Karpas-422 (cell line): ENCODE data around the gene TTC21A. TPM values are rescaled to one million over a fixed set of nuclear protein-coding genes. Genes with fewer than 3 reads are reported as not detected.

Source experiments
- DNase-seq: peaks from one replicate; pipeline ENCODE4 v3.0.0-alpha.2; 2015
- H2AFZ ChIP-seq: fragments of 200-600 bp; sonication (generic); 2 replicates; pipeline ENCODE4 v1.6.1; 2014; ENCODE audit warnings: antibody characterized with exemption, low read length, mixed read lengths
- H3K27ac ChIP-seq: fragments of 200-600 bp; sonication (generic); 2 replicates; pipeline ENCODE4 v1.5.1; 2014; ENCODE audit warnings: mild to moderate bottlenecking, low read length, moderate library complexity
- H3K27me3 ChIP-seq: fragments of 200-600 bp; sonication (generic); 2 replicates; pipeline ENCODE4 v1.6.1; 2014; ENCODE audit warnings: low read length, mixed read lengths
- H3K36me3 ChIP-seq: fragments of 200-600 bp; sonication (generic); 2 replicates; pipeline ENCODE4 v1.6.1; 2014; ENCODE audit warnings: low read length, mixed read lengths; ENCODE audit not compliant: insufficient read depth
- H3K4me1 ChIP-seq: fragments of 200-600 bp; sonication (generic); 2 replicates; pipeline ENCODE4 v1.6.1; 2014; ENCODE audit warnings: mild to moderate bottlenecking, low read length, mixed read lengths
- H3K4me2 ChIP-seq: fragments of 200-600 bp; sonication (generic); 2 replicates; pipeline ENCODE4 v1.6.1; 2014; ENCODE audit warnings: low read length, low read depth, mild to moderate bottlenecking; ENCODE audit not compliant: poor library complexity, severe bottlenecking
- H3K4me3 ChIP-seq: fragments of 200-600 bp; sonication (generic); 2 replicates; pipeline ENCODE4 v1.5.1; 2014; ENCODE audit warnings: mild to moderate bottlenecking, antibody characterized with exemption, low read length, mixed read lengths
- H3K79me2 ChIP-seq: fragments of 200-600 bp; sonication (generic); 2 replicates; pipeline ENCODE4 v1.6.1; 2014; ENCODE audit warnings: mild to moderate bottlenecking, low read length, mixed read lengths
- H3K9ac ChIP-seq: fragments of 200-600 bp; sonication (generic); 2 replicates; pipeline ENCODE4 v1.6.0; 2014; ENCODE audit warnings: low read length
- H3K9me2 ChIP-seq: fragments of 200-600 bp; sonication (generic), shearing (Covaris generic); replicated peaks from 2 replicates; pipeline ENCODE4 v1.6.0; 2014; ENCODE audit warnings: mild to moderate bottlenecking, low read length, moderate library complexity; ENCODE audit not compliant: insufficient read depth
- H3K9me3 ChIP-seq: fragments of 300-700, 200-600 bp; sonication (generic); 2 replicates; pipeline ENCODE4 v1.6.1; 2014; ENCODE audit warnings: low read length, mixed read lengths
- H4K20me1 ChIP-seq: fragments of 200-600 bp; sonication (generic); 2 replicates; pipeline ENCODE4 v1.6.1; 2014; ENCODE audit warnings: mild to moderate bottlenecking, antibody characterized with exemption, low read length, low read depth; ENCODE audit not compliant: insufficient read depth
- total RNA-seq: library from RNA; depleted of rRNA; stranded (reverse); fragments of >200 nt; shearing (Covaris generic); gene quantifications from 2 replicates; pipeline ENCODE4 v1.2.3, GENCODE V29; 2014; ENCODE audit warnings: low replicate concordance

The TTC21A gene
- total RNA-seq, 1 experiment from 2014 or later: 9.5 TPM

- no peak overlapping the region for H3K9ac ChIP-seq
- H3K9me3 ChIP-seq: no peaks in the 10 kb centered on the region
- H3K27me3 ChIP-seq: no peaks in the 10 kb centered on the region
- no peak overlapping the region for H2AFZ ChIP-seq
- no peak overlapping the region for H3K4me2 ChIP-seq
- no peaks in the 10 kb centered on the region for H4K20me1 ChIP-seq
- no peaks in the 10 kb centered on the region for H3K36me3 ChIP-seq
- H3K4me1 ChIP-seq: peaks cover 64% of the 10 kb centered on the region
- no peak for DNase-seq
- H3K27ac ChIP-seq: no peak overlapping the region
- no peaks in the 10 kb centered on the region for H3K9me2 ChIP-seq
- no peak overlapping the region for H3K4me3 ChIP-seq
- H3K79me2 ChIP-seq: no peaks in the 10 kb centered on the region
Observed at GRCh38 chr3:39125841-39126500, 18.5 kb downstream of the TTC21A start.

- H4K20me1 ChIP-seq: no peaks in the 10 kb centered on the region
- no peak overlapping the region for H3K4me3 ChIP-seq
- no peak overlapping the region for H3K27ac ChIP-seq
- H3K9me3 ChIP-seq: no peaks in the 10 kb centered on the region
- H3K36me3 ChIP-seq: no peaks in the 10 kb centered on the region
- H3K4me1 ChIP-seq: peaks cover 58% of the 10 kb centered on the region
- H3K9ac ChIP-seq: no peak overlapping the region
- H3K79me2 ChIP-seq: no peaks in the 10 kb centered on the region
- H2AFZ ChIP-seq: no peak overlapping the region
- no peak overlapping the region for H3K4me2 ChIP-seq
- H3K9me2 ChIP-seq: no peaks in the 10 kb centered on the region
- no peaks in the 10 kb centered on the region for H3K27me3 ChIP-seq
- DNase-seq: peak; percentile 73
Observed at GRCh38 chr3:39126532-39127071, 19.1 kb downstream of the TTC21A start.

- no peaks in the 10 kb centered on the region for H3K27me3 ChIP-seq
- H3K4me2 ChIP-seq: no peak overlapping the region
- no peak for DNase-seq
- H3K9ac ChIP-seq: 0 out of 2 replicates have a peak overlapping the region, but pooled peaks have one; percentile 8
- H2AFZ ChIP-seq: no peak overlapping the region
- no peaks in the 10 kb centered on the region for H4K20me1 ChIP-seq
- no peak overlapping the region for H3K4me3 ChIP-seq
- H3K9me2 ChIP-seq: no peaks in the 10 kb centered on the region
- H3K9me3 ChIP-seq: no peaks in the 10 kb centered on the region
- H3K79me2 ChIP-seq: no peaks in the 10 kb centered on the region
- no peak overlapping the region for H3K27ac ChIP-seq
- peaks cover 50% of the 10 kb centered on the region for H3K4me1 ChIP-seq
- H3K36me3 ChIP-seq: peaks cover under 1% of the 10 kb centered on the region; the same call in 1 of the 2 replicates
Observed at GRCh38 chr3:39127269-39127907, 19.9 kb downstream of the TTC21A start.

- no peaks in the 10 kb centered on the region for H4K20me1 ChIP-seq
- H3K27ac ChIP-seq: no peak overlapping the region
- H3K79me2 ChIP-seq: no peaks in the 10 kb centered on the region
- no peaks in the 10 kb centered on the region for H3K27me3 ChIP-seq
- no peak overlapping the region for H2AFZ ChIP-seq
- no peak overlapping the region for H3K4me3 ChIP-seq
- H3K4me1 ChIP-seq: peaks cover 45% of the 10 kb centered on the region
- H3K9ac ChIP-seq: no peak overlapping the region
- H3K36me3 ChIP-seq: peaks cover 3% of the 10 kb centered on the region; the same call in 1 of the 2 replicates
- H3K9me3 ChIP-seq: no peaks in the 10 kb centered on the region
- no peak overlapping the region for H3K4me2 ChIP-seq
- no peak for DNase-seq
- H3K9me2 ChIP-seq: no peaks in the 10 kb centered on the region
Observed at GRCh38 chr3:39127908-39128304, 20.4 kb downstream of the TTC21A start.

GRCh38 chr3:39128951-39129350, 21.5 kb downstream of the TTC21A start:
- no peak overlapping the region for H3K4me2 ChIP-seq
- no peaks in the 10 kb centered on the region for H4K20me1 ChIP-seq
- no peak for DNase-seq
- H3K4me3 ChIP-seq: no peak overlapping the region
- H3K9ac ChIP-seq: no peak overlapping the region
- H3K4me1 ChIP-seq: peaks cover 34% of the 10 kb centered on the region
- H3K79me2 ChIP-seq: no peaks in the 10 kb centered on the region
- H2AFZ ChIP-seq: no peak overlapping the region
- no peaks in the 10 kb centered on the region for H3K9me2 ChIP-seq
- peaks cover 3% of the 10 kb centered on the region; the same call in 1 of the 2 replicates for H3K36me3 ChIP-seq
- H3K27me3 ChIP-seq: no peaks in the 10 kb centered on the region
- H3K9me3 ChIP-seq: no peaks in the 10 kb centered on the region
- H3K27ac ChIP-seq: no peak overlapping the region

GRCh38 chr3:39130026-39130425, 22.5 kb downstream of the TTC21A start:
- Histone ChIP-seq H4K20me1 (no peaks in the 10 kb centered on the region), H3K4me2 (no peak overlapping the region), H3K27ac (no peak overlapping the region), H3K4me3 (no peak overlapping the region), H3K9me3 (no peaks in the 10 kb centered on the region), H3K27me3 (no peaks in the 10 kb centered on the region), H3K79me2 (no peaks in the 10 kb centered on the region), H3K36me3 (peaks cover 3% of the 10 kb centered on the region; the same call in 1 of the 2 replicates), H3K9ac (no peak overlapping the region), H3K9me2 (no peaks in the 10 kb centered on the region), H3K4me1 (peaks cover 24% of the 10 kb centered on the region), H2AFZ (no peak overlapping the region)
- DNase-seq: no peak

GRCh38 chr3:39130693-39131265, 23.3 kb downstream of the TTC21A start:
- Histone ChIP-seq H3K27ac (no peak overlapping the region), H3K4me1 (peaks cover 22% of the 10 kb centered on the region), H3K9ac (no peak overlapping the region), H3K4me2 (no peak overlapping the region), H3K4me3 (no peak overlapping the region), H4K20me1 (no peaks in the 10 kb centered on the region), H3K27me3 (no peaks in the 10 kb centered on the region), H3K9me3 (no peaks in the 10 kb centered on the region), H3K36me3 (peaks cover 3% of the 10 kb centered on the region; the same call in 1 of the 2 replicates), H3K9me2 (no peaks in the 10 kb centered on the region), H3K79me2 (no peaks in the 10 kb centered on the region), H2AFZ (no peak overlapping the region)
- no peak for DNase-seq
